Spinal cord (tissue), 10 donors: ENCODE measurements around the gene CDH23. TPM values are rescaled to one million over a fixed set of nuclear protein-coding genes. Genes with fewer than 3 reads are reported as not detected.

Experiments used
- DNase-seq, 6 donors: peaks; one replicate each; pipeline versions ENCODE4 v3.0.0 to v3.0.0-alpha.2; 2013 to 2015; ENCODE audit warnings: low spot score in 6 of 6, low read depth in 4 of 6
- H3K27ac ChIP-seq: one replicate; pipeline ENCODE4 v1.5.1; 2013; ENCODE audit warnings: low read depth, low read length, control low read depth
- H3K27me3 ChIP-seq: one replicate; pipeline ENCODE4 v1.6.1; 2013; ENCODE audit warnings: low read length; ENCODE audit not compliant: control insufficient read depth, insufficient read depth
- H3K36me3 ChIP-seq: one replicate; pipeline ENCODE4 v1.6.1; 2013; ENCODE audit warnings: low read length; ENCODE audit not compliant: control insufficient read depth, insufficient read depth
- H3K4me1 ChIP-seq: one replicate; pipeline ENCODE4 v1.6.1; 2013; ENCODE audit warnings: low read length; ENCODE audit not compliant: control insufficient read depth, insufficient read depth
- H3K4me3 ChIP-seq: one replicate; pipeline ENCODE4 v1.5.1; 2013; ENCODE audit warnings: low read depth, low read length, control low read depth
- H3K9me3 ChIP-seq: one replicate; pipeline ENCODE4 v1.6.1; 2013; ENCODE audit warnings: low read length; ENCODE audit not compliant: control insufficient read depth, insufficient read depth
- WGBS: methylation state at CpG from one replicate; pipeline ENCODE4 v1.1.5; 2013; ENCODE audit warnings: missing lambda C conversion rate; ENCODE audit not compliant: insufficient coverage; 5-methylcytosine and 5-hydroxymethylcytosine counted together
- polyA plus RNA-seq, 2 donors: library from polyadenylated mRNA; unstranded; fragments of 120-200 nt; gene quantifications; one replicate each; pipeline ENCODE4 v1.2.1, GENCODE V29; 2013; ENCODE audit not compliant: insufficient read length in 2 of 2
- total RNA-seq, 2 donors: library from RNA; depleted of rRNA in 1 of 2; stranded (reverse); fragments of 120-200 nt in 1 of 2; fragments of >200 nt in 1 of 2; gene quantifications; one replicate each; pipeline versions ENCODE4 v1.2.3 to v1.2.4, GENCODE V29; 2013 to 2014
- donor health status: healthy.

Gene CDH23
- total and polyA plus RNA-seq, 4 donors, result 15.6 to 24.2 (median 19.0) TPM

DNA sequence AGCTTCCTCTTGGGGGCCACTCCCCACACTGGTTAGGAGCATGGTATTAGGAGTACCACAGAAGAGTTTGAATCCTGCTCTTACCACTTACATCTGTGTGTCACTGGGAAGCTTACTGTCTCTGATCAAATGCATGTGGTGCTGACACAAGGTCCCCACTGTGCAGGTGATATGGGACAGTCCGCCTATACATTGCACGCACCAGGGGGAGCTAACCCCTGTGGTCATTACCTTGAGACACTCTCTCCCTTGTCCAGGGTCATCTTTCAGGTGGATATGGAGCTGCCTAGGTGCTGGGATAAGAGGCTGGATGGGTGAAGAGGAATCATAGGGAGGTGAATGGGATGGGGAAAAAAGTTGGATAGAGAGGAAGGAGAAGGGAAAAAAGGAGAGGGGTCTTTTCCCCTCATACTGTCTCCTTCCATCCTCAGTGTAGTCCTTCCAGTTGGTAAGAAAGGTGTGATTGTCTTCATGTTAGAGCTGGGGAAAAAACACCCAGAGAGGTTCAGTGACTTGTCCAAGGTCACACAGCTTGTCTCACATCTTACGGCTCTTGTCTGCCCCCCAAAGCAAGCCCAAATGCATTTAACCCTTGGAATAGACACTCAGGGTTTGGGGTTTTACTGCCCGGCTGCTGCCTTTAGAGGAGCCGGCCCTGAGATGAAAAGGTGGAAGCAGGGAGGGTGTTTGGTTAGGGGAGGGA is 125.9 kb downstream of the CDH23 start:
- no peaks in the 10 kb centered on the region for H3K9me3 ChIP-seq
- no peak overlapping the region for H3K4me3 ChIP-seq
- no peaks in the 10 kb centered on the region for H3K36me3 ChIP-seq
- peaks cover 30% of the 10 kb centered on the region for H3K4me1 ChIP-seq
- no CpG with 5 or more reads among the region's 5 CpGs for WGBS
- no peak overlapping the region for H3K27ac ChIP-seq
- H3K27me3 ChIP-seq, result peaks cover 6% of the 10 kb centered on the region
- no peak for DNase-seq

DNA sequence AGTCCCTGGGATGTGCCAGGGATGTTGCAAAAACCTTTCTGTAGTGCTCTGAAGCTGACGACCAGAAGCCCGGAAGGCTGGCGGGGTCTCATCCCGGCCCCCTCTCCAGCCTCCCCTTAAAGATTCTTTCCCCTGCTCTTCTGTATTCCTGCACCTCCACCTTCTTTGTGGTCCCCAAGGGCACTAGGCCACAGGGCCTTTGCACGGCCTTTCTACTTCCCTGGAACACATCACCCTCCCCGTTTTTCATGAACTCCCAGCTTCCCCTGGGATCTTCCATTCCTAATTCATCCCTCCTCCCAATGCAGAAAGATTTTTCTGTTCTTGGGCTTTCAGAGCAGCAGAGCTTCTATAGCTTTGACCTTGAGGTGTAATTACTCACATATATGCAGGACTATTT is 127.0 kb downstream of the CDH23 start:
- DNase-seq, result no peak
- no peak overlapping the region for H3K4me3 ChIP-seq
- H3K27me3 ChIP-seq, result peaks cover 6% of the 10 kb centered on the region
- peaks cover 36% of the 10 kb centered on the region for H3K4me1 ChIP-seq
- no peaks in the 10 kb centered on the region for H3K9me3 ChIP-seq
- 70% methylated on average over 6 of the region's 6 CpGs for WGBS
- H3K36me3 ChIP-seq, result no peaks in the 10 kb centered on the region
- H3K27ac ChIP-seq, result no peak overlapping the region

DNA sequence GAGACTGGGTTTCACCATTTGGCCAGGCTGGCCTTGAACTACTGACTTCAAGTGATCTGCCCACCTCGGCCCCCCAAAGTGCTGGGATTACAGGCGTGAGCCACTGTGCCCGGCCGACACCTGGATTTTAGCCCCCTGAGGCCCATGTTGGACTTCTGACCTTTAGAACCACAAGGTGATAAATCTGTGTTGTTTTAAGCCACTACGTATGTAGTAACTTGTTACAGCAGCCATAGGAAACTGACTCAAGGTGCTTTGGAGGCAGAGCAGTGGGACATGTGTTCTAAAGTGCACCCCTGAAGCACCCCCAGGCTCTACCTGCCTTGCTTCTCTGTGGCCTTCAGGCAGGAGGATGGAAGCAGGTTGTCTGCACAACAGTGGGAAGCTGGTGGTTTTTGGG is 128.4 kb downstream of the CDH23 start:
- no peak overlapping the region for H3K27ac ChIP-seq
- peaks cover 9% of the 10 kb centered on the region for H3K27me3 ChIP-seq
- H3K4me3 ChIP-seq, result no peak overlapping the region
- 90% methylated on average over 5 of the region's 5 CpGs for WGBS
- H3K36me3 ChIP-seq, result no peaks in the 10 kb centered on the region
- DNase-seq, result no peak
- H3K4me1 ChIP-seq, result peaks cover 47% of the 10 kb centered on the region
- H3K9me3 ChIP-seq, result no peaks in the 10 kb centered on the region

DNA sequence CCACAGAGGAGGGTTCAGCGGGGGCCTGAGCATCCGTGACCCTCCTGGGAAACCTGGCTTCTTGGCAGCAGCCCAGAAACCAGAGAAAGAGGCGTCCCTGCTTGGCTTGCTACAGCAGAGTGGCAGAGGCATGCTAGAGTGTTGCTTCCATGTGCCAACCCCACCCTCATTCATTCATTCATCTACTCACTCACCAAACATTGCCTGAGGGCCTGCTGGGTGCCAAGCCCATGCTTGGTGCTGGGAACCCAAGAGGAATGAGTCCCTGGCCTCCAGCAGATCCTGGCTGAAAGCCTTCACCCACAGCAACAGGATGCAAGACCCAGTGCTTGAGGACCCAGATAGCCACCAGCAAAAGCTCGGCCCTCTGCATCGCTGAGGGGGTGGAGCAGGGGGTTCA is 129.0 kb downstream of the CDH23 start:
- 77% methylated on average over 4 of the region's 5 CpGs for WGBS

GRCh38 chr10:71526653-71527052 is 129.9 kb downstream of the CDH23 start:
- no peak for DNase-seq

More for the DNA sequence above, 129.0 kb downstream of the CDH23 start:
- Histone ChIP-seq H3K9me3 (no peaks in the 10 kb centered on the region), H3K4me3 (no peak overlapping the region), H3K27me3 (peaks cover 9% of the 10 kb centered on the region), H3K4me1 (peaks cover 50% of the 10 kb centered on the region), H3K27ac (no peak overlapping the region), H3K36me3 (no peaks in the 10 kb centered on the region)
- DNase-seq, result no peak

DNA sequence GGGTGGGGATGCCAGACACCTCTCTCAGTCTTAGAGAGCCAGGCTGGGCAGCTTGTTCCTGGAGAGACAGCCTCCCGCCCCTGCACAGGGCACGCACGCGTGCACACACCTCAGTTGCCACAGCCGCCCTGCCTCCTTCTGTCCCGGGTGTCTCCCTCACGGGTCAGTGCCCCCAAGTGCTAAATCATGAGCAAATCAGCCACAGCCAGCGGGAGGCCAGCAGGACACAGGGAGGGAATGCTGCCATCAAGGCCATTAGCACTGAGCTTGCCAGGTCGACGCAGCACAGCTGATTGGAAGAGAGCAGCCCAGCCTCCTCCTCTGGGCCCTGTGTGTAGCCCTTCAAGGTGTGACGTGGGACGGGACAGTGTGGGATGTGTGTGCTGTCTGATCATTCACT is 130.4 kb downstream of the CDH23 start:
- Histone ChIP-seq H3K4me1 (peaks cover 54% of the 10 kb centered on the region), H3K27ac (no peak overlapping the region), H3K36me3 (no peaks in the 10 kb centered on the region), H3K9me3 (no peaks in the 10 kb centered on the region), H3K4me3 (no peak overlapping the region), H3K27me3 (peaks cover 9% of the 10 kb centered on the region)
- peak in 1 of 6 donors; percentile 65 for DNase-seq
- 40% methylated on average over 12 of the region's 12 CpGs for WGBS

More at GRCh38 chr10:71526653-71527052, 129.9 kb downstream of the CDH23 start:
- Histone ChIP-seq H3K4me3 (no peak overlapping the region), H3K4me1 (peaks cover 50% of the 10 kb centered on the region), H3K27ac (no peak overlapping the region), H3K36me3 (no peaks in the 10 kb centered on the region), H3K9me3 (no peaks in the 10 kb centered on the region), H3K27me3 (peaks cover 9% of the 10 kb centered on the region)
- 67% methylated on average over 7 of the region's 11 CpGs for WGBS

- Histone ChIP-seq H3K27ac (no peak overlapping the region), H3K4me1 (peaks cover 52% of the 10 kb centered on the region), H3K4me3 (no peak overlapping the region), H3K36me3 (no peaks in the 10 kb centered on the region), H3K27me3 (peaks cover 5% of the 10 kb centered on the region), H3K9me3 (no peaks in the 10 kb centered on the region)
- WGBS, result 18% methylated on average over 14 of the region's 17 CpGs
- peak in 2 of 6 donors; percentile 68 to 74 for DNase-seq
Measured at GRCh38 chr10:71528371-71529206, 131.9 kb downstream of the CDH23 start.

DNA sequence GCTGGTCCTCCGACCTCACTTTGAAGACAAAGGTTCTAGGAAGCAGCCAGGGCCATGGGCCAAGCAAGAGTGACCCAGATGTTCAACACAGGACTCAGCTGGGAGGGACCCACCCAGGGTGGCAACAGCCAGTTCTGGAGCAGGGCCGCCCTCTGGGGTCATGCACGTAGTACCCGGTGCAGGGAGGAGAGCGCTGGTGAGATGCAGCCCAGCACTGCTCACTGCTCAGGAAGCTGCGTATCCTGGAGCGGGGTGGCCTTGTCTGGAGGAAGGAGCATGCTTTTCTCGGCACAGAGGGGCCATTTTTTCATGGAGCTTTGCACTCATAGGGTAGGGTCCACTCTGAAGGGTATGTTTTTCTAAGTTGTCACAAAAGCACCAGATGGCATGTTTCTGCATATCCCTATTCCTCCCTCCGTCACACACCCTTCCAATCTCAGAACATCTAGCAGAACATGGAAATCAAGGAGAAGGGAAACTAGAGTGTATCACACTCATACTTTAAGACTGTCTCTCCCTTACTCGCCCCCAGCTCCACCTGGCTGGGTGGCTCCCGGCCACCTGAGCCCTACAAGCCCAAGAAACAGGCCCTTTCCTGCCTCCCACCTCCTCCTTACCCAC is 132.6 kb downstream of the CDH23 start:
- WGBS, result 73% methylated on average over 7 of the region's 11 CpGs
- DNase-seq, result no peak
- Histone ChIP-seq H3K9me3 (no peaks in the 10 kb centered on the region), H3K4me1 (peaks cover 56% of the 10 kb centered on the region), H3K27ac (no peak overlapping the region), H3K27me3 (peaks cover 4% of the 10 kb centered on the region), H3K36me3 (no peaks in the 10 kb centered on the region), H3K4me3 (no peak overlapping the region)

DNA sequence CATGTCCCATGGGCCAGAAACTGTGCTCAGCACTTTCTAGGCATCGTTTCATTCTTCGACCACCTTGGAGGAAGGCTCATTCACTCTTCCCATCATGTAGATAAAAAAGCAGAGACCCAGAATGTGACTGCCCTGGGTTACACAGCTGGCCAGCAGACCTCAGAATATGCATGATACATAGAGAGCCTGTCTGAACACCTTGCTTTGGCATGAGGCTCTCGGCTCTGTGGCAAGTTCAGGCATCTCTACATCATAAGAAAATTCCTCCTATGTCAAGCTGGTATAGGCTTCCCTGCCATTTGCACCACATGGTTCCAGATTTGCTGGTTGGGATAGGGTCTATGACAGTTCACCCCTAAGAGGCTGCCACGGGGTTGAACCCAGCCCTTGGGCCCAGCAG is 134.1 kb downstream of the CDH23 start:
- WGBS, result 98% methylated on average over 4 of the region's 4 CpGs
- no peak for DNase-seq
- Histone ChIP-seq H3K9me3 (no peaks in the 10 kb centered on the region), H3K4me1 (peaks cover 63% of the 10 kb centered on the region), H3K27ac (no peak overlapping the region), H3K27me3 (peaks cover 2% of the 10 kb centered on the region), H3K4me3 (no peak overlapping the region), H3K36me3 (no peaks in the 10 kb centered on the region)
